PC-3 (cell line): ENCODE measurements around the gene ST3GAL3. TPM values are rescaled to one million over a fixed set of nuclear protein-coding genes. Genes with fewer than 3 reads are reported as not detected.

Source experiments
- ATAC-seq: fragments of 200-7000 bp; cut with Tn5 transposase; 2 replicates; pipeline ENCODE4 v1.9.1; 2020; ENCODE audit warnings: mild to moderate bottlenecking, moderate library complexity
- BruUV-seq: library from RNA; stranded (reverse); fragments of 400-500 nt; replicated peaks from 2 replicates; lab custom pipeline; 2021; lab: Mats Ljungman, UMichigan
- CTCF ChIA-PET: fragments of 300-600 bp; sonication (Branson Sonifier 250); formaldehyde crosslinking; loops from one replicate; lab custom pipeline; 2022; ENCODE audit warnings: antibody characterized with exemption; lab: Charles Lee
- POLR2A ChIA-PET: fragments of 300-600 bp; sonication (Branson Sonifier 250); formaldehyde crosslinking; loops from one replicate; lab custom pipeline; 2022; ENCODE audit warnings: antibody characterized with exemption; ENCODE audit not compliant: unreplicated experiment; lab: Charles Lee
- DNase-seq: peaks from one replicate; pipeline ENCODE4 v3.0.0-alpha.2; 2015
- H2AFZ ChIP-seq: fragments of 300-600 bp; sonication (generic); 2 replicates; pipeline ENCODE4 v1.6.0; 2016; ENCODE audit warnings: antibody characterized with exemption, low read length
- H3F3A ChIP-seq: fragments of 300-600 bp; sonication (generic); one replicate; pipeline ENCODE4 v1.6.0; 2017; ENCODE audit warnings: antibody characterized with exemption, low read length, control low read depth, mild to moderate bottlenecking; ENCODE audit not compliant: unreplicated experiment
- H3K27ac ChIP-seq: fragments of 300-600 bp; sonication (generic); 2 replicates; pipeline ENCODE4 v1.5.1; 2016; ENCODE audit warnings: mild to moderate bottlenecking, low read length
- H3K27me3 ChIP-seq: fragments of 300-600 bp; sonication (generic); 2 replicates; pipeline ENCODE4 v1.6.1; 2016; ENCODE audit warnings: low read length, mixed read lengths
- H3K36me3 ChIP-seq: fragments of 300-600 bp; sonication (generic); 2 replicates; pipeline ENCODE4 v1.6.1; 2016; ENCODE audit warnings: low read depth, mixed run types, low read length, mixed read lengths
- H3K4me1 ChIP-seq: fragments of 300-600 bp; sonication (generic); 2 replicates; pipeline ENCODE4 v1.5.1; 2016; ENCODE audit warnings: low read length; ENCODE audit not compliant: insufficient read depth
- H3K4me2 ChIP-seq: fragments of 300-600 bp; sonication (generic); 2 replicates; pipeline ENCODE4 v1.6.0; 2016; ENCODE audit warnings: low read length
- H3K4me3 ChIP-seq: fragments of 300-600 bp; sonication (generic); 2 replicates; pipeline ENCODE4 v1.5.1; 2016; ENCODE audit warnings: mild to moderate bottlenecking, low read length, mixed read lengths
- H3K79me2 ChIP-seq: fragments of 300-600 bp; sonication (generic); 2 replicates; pipeline ENCODE4 v1.6.1; 2017; ENCODE audit warnings: low read length, mixed read lengths
- H3K9ac ChIP-seq: fragments of 300-600 bp; sonication (generic); 2 replicates; pipeline ENCODE4 v1.6.0; 2016; ENCODE audit warnings: mild to moderate bottlenecking, low read length
- H3K9me2 ChIP-seq: fragments of 300-600 bp; sonication (generic); replicated peaks from 2 replicates; pipeline ENCODE4 v1.6.1; 2016; ENCODE audit warnings: mixed run types, low read length, mixed read lengths
- H3K9me3 ChIP-seq: fragments of 300-600 bp; sonication (generic); 2 replicates; pipeline ENCODE4 v1.6.1; 2016; ENCODE audit warnings: low read length, mixed read lengths
- H4K20me1 ChIP-seq: fragments of 300-600 bp; sonication (generic); 2 replicates; pipeline ENCODE4 v1.6.1; 2016; ENCODE audit warnings: low read length, mixed read lengths
- EZH2 ChIP-seq: fragments of 300-600 bp; sonication (generic); IDR thresholded peaks from one replicate; pipeline ENCODE4 v1.6.1; 2017; ENCODE audit warnings: antibody characterized with exemption, mild to moderate bottlenecking, low read length; ENCODE audit not compliant: unreplicated experiment
- EZH2phosphoT487 ChIP-seq: fragments of 300-600 bp; sonication (generic); IDR thresholded peaks from 2 replicates; pipeline ENCODE4 v1.6.1; 2018; ENCODE audit warnings: mild to moderate bottlenecking, antibody characterized with exemption, low read length, borderline replicate concordance
- intact Hi-C: fragments of 100-400 bp; cut with micrococcal nuclease; formaldehyde crosslinking; loops from 2 replicates; pipeline ENCODE4 v1.9.0; 2023
- total RNA-seq: library from RNA; depleted of rRNA; stranded (reverse); fragments of >200 nt; gene quantifications from 2 replicates; pipeline ENCODE4 v1.2.3, GENCODE V29; 2014
- TF ChIP-seq, protein P1 (sequence below): fragments of 300-600 bp; sonication (generic); conservative IDR thresholded peaks from 2 replicates; pipeline ENCODE4 v1.5.1; 2017; ENCODE audit warnings: antibody characterized with exemption, low read depth, mild to moderate bottlenecking, low read length

Gene ST3GAL3
- total RNA-seq, 1 experiment from 2014 or later = 9.0 TPM

GRCh38 chr1:43953361-43953760, 246.0 kb downstream of the ST3GAL3 start:
- Histone ChIP-seq H3K27me3 (no peaks in the 10 kb centered on the region), H2AFZ (no peak overlapping the region), H3K27ac (no peak overlapping the region), H3K79me2 (peaks cover 64% of the 10 kb centered on the region), H4K20me1 (no peaks in the 10 kb centered on the region), H3K4me3 (no peak overlapping the region), H3K4me1 (peaks cover 14% of the 10 kb centered on the region), H3K9me3 (no peaks in the 10 kb centered on the region), H3K9me2 (no peaks in the 10 kb centered on the region), H3K4me2 (no peak overlapping the region), H3K36me3 (peaks cover 15% of the 10 kb centered on the region), H3K9ac (no peak overlapping the region), H3F3A (no peaks in the 10 kb centered on the region)
- BruUV-seq = no TSS peak
- no peak for DNase-seq
- ATAC-seq = no peak
- intact Hi-C loops = no loop called here
- ChIA-PET CTCF (no interaction called here), POLR2A (interaction anchor here (0.6 kb wide), 1 partner anchor 385 kb away, joined by 6 read pairs; no protein-coding TSS in a partner anchor)
- no peak for TF ChIP-seq EZH2phosphoT487
- TF ChIP-seq EZH2 = no peak
- TF ChIP-seq, protein P1, sequence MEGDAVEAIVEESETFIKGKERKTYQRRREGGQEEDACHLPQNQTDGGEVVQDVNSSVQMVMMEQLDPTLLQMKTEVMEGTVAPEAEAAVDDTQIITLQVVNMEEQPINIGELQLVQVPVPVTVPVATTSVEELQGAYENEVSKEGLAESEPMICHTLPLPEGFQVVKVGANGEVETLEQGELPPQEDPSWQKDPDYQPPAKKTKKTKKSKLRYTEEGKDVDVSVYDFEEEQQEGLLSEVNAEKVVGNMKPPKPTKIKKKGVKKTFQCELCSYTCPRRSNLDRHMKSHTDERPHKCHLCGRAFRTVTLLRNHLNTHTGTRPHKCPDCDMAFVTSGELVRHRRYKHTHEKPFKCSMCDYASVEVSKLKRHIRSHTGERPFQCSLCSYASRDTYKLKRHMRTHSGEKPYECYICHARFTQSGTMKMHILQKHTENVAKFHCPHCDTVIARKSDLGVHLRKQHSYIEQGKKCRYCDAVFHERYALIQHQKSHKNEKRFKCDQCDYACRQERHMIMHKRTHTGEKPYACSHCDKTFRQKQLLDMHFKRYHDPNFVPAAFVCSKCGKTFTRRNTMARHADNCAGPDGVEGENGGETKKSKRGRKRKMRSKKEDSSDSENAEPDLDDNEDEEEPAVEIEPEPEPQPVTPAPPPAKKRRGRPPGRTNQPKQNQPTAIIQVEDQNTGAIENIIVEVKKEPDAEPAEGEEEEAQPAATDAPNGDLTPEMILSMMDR = no peak

- Histone ChIP-seq H3K4me1 (peaks cover 10% of the 10 kb centered on the region), H3F3A (no peaks in the 10 kb centered on the region), H3K9me3 (no peaks in the 10 kb centered on the region), H3K27ac (no peak overlapping the region), H3K27me3 (no peaks in the 10 kb centered on the region), H2AFZ (no peak overlapping the region), H3K4me2 (no peak overlapping the region), H3K79me2 (peaks cover 57% of the 10 kb centered on the region), H3K4me3 (no peak overlapping the region), H3K9me2 (no peaks in the 10 kb centered on the region), H3K9ac (no peak overlapping the region), H4K20me1 (no peaks in the 10 kb centered on the region), H3K36me3 (peaks cover 15% of the 10 kb centered on the region)
- CTCF ChIA-PET = no interaction called here
- intact Hi-C loops = no loop called here
- POLR2A ChIA-PET = no interaction called here
- no peak for ATAC-seq
- no peak for DNase-seq
- BruUV-seq = no TSS peak
- TF ChIP-seq EZH2phosphoT487 (no peak), EZH2 (no peak)
- TF ChIP-seq, protein P1 = no peak
These were observed 246.7 kb downstream of the ST3GAL3 start for GRCh38 chr1:43954036-43954435.

DNA sequence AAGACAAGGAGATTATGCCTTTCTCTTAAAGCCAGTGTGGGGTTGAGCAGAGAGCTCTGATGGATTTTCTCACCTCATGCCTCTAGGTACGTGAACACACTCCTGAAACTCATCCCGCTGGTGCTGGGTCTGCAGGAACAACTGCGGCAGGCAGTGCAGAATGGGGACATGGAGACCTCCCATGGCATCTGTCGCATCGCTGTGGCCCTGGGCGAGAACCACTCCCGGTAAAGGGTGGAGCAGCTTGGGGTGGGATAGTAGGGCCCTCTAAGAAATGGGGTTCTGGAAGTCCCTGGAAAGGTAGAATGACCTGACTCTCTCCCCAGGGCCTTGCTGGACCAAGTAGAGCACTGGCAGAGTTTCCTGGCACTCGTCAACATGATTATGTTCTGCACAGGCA, 248.9 kb downstream of the ST3GAL3 start:
- CTCF ChIA-PET = no interaction called here
- H3F3A ChIP-seq = no peaks in the 10 kb centered on the region
- H3K4me2 ChIP-seq = no peak overlapping the region
- H3K79me2 ChIP-seq = peaks cover 36% of the 10 kb centered on the region
- no peak overlapping the region for H3K4me3 ChIP-seq
- BruUV-seq = no TSS peak
- no peak overlapping the region for H2AFZ ChIP-seq
- no peak for TF ChIP-seq EZH2
- TF ChIP-seq EZH2phosphoT487 = no peak
- TF ChIP-seq, protein P1 = no peak
- H3K27ac ChIP-seq = no peak overlapping the region
- POLR2A ChIA-PET = no interaction called here
- ATAC-seq (no peak), DNase-seq (no peak)
- no peaks in the 10 kb centered on the region for H3K9me3 ChIP-seq
- intact Hi-C loops = no loop called here
- H3K9me2 ChIP-seq = no peaks in the 10 kb centered on the region
- peaks cover 8% of the 10 kb centered on the region; the same call in 1 of the 2 replicates for H3K36me3 ChIP-seq
- peaks cover 8% of the 10 kb centered on the region for H3K4me1 ChIP-seq
- H4K20me1 ChIP-seq = no peaks in the 10 kb centered on the region
- no peak overlapping the region for H3K9ac ChIP-seq
- no peaks in the 10 kb centered on the region for H3K27me3 ChIP-seq
